ENCODE measurements around the gene TMEM139. TPM values are rescaled to one million over a fixed set of nuclear protein-coding genes. Genes with fewer than 3 reads are reported as not detected.

TMEM139 gene
- total RNA-seq, 4 donors from 2014 or later, result 7.8 to 12.8 (median 11.6) TPM

DNA sequence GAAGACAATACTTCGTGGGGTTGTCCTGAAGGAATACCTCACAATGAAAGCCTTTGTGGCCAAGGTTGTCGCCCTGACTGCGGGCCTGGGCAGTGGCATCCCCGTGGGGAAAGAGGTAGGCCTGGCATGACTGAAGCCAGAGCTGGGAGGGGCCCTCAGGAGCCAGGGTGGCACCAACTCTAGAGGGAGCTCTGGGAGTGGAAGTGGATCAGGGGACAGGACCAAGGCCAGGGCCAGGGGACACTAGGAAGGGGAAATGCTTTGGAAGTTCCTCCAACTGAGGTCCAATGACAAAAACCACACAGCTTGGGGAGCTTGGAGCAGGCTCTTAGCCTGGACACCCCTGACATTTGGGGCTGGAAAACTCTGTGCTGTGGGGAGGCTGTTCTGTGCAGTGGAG, 37.0 kb downstream of the TMEM139 start:
- intact Hi-C loops (cut with DNase I; ENCODE audit: low total_unique reads), result no loop called here
- TF ChIP-seq, protein P1, sequence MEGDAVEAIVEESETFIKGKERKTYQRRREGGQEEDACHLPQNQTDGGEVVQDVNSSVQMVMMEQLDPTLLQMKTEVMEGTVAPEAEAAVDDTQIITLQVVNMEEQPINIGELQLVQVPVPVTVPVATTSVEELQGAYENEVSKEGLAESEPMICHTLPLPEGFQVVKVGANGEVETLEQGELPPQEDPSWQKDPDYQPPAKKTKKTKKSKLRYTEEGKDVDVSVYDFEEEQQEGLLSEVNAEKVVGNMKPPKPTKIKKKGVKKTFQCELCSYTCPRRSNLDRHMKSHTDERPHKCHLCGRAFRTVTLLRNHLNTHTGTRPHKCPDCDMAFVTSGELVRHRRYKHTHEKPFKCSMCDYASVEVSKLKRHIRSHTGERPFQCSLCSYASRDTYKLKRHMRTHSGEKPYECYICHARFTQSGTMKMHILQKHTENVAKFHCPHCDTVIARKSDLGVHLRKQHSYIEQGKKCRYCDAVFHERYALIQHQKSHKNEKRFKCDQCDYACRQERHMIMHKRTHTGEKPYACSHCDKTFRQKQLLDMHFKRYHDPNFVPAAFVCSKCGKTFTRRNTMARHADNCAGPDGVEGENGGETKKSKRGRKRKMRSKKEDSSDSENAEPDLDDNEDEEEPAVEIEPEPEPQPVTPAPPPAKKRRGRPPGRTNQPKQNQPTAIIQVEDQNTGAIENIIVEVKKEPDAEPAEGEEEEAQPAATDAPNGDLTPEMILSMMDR (IDR thresholded peaks at IDR 0.05), result no peak
- no peak for TF ChIP-seq POLR2A (IDR thresholded peaks at IDR 0.05)
- H3K4me3 ChIP-seq (ENCODE audit: low read depth, poor library complexity, severe bottlenecking), result no peak overlapping the region
- DNase-seq (ENCODE audit: low spot score in 2 of 2), result no peak
- 70 to 90% methylated on average over 4 of the region's 4 CpGs for WGBS, 2 donors

DNA sequence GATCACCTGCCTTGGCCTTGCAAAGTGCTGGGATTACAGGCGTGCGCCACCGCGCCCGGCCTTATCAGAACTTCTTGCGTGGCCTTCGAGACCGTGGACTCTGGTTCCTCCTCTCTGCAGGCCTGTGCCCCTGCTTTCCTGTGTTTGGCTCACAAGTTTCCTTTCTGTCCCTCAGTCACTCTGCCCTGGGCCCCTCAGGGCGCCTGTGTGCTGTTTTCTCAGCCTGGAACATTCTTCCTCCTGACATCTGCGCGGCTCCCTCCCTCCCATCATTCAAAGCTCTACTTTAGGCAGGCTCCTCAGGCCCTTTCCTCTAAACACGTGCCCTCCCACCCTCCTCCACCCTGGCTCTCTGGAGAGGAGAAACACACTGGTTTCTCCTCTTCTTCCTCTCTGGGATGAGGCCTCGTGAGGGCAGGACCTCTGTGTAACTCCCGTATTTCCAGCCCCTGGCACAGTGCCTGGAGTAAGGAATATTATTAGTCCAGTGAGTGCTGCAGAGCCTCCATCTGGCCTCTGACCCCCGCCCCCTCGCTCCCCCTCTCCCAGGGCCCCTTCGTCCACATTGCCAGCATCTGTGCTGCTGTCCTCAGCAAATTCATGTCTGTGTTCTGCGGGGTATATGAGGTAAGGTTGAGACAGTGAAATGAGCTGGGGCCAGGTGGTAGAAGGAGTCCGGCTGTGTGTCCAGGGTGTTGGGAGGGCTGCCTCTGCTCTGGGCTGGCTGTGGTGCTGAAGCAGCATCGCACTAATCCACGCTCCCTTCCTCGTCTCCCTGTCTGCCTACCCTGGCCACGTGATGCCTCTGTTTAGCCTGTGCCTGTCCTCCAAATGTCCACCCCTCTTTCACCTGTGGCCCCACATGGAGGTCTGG, 38.2 kb downstream of the TMEM139 start:
- WGBS, 2 donors, result 80 to 81% methylated on average over 23 of the region's 23 CpGs
- H3K4me3 ChIP-seq (ENCODE audit: low read depth, poor library complexity, severe bottlenecking), result no peak overlapping the region
- intact Hi-C loops (cut with DNase I; ENCODE audit: low total_unique reads), result no loop called here
- DNase-seq (ENCODE audit: low spot score in 2 of 2), result no peak
- no peak for TF ChIP-seq POLR2A (IDR thresholded peaks at IDR 0.05)
- TF ChIP-seq, protein P1 (IDR thresholded peaks at IDR 0.05), result no peak

DNA sequence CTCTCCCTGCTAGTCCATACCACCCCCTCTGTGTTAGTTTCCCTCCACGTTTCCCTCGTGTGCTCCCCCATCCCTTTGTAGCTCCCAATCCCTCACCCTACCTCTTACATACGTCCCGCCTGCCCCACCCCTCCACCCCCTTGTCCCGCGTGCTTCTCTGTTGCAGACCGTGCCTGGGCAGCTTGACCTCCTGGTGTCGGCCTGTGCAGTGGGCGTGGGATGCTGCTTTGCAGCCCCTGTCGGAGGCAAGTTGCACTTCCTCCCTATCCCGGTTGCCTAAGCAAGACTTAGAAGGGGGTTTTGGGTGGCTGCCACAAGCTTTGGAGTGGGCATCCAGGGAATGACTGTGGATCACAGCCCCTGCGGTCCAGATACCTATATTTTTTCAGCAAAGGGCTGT, 38.9 kb downstream of the TMEM139 start:
- intact Hi-C loops (cut with DNase I; ENCODE audit: low total_unique reads), result no loop called here
- no peak for DNase-seq (ENCODE audit: low spot score in 2 of 2)
- TF ChIP-seq POLR2A (IDR thresholded peaks at IDR 0.05), result no peak
- TF ChIP-seq, protein P1 (IDR thresholded peaks at IDR 0.05), result no peak
- no peak overlapping the region for H3K4me3 ChIP-seq (ENCODE audit: low read depth, poor library complexity, severe bottlenecking)
- WGBS, 2 donors, result 70 to 78% methylated on average over 12 of the region's 12 CpGs

DNA sequence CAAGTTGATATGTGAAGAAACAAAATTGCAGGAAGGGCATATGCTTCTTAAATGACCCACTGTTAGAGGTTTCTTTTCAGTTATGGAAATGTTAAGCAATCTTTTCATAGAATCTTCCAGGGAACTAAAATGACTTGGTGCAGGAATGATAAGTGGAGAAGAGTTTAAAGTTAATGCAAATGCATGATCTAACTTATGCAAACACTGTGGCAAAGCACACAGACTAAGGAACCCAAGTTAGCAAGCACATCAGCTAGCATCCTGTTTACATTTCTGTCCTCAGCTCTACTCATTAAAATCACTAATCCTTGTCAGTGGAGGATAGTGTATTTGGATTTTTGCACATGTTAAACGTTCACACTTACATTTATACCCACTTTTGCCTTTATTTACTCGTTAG, 40.5 kb downstream of the TMEM139 start:
- intact Hi-C loops (cut with DNase I; ENCODE audit: low total_unique reads), result no loop called here
- no peak overlapping the region for H3K4me3 ChIP-seq (ENCODE audit: low read depth, poor library complexity, severe bottlenecking)
- WGBS, 2 donors, result 74 to 77% methylated on average over 2 of the region's 2 CpGs
- TF ChIP-seq POLR2A (IDR thresholded peaks at IDR 0.05), result no peak
- TF ChIP-seq, protein P1 (IDR thresholded peaks at IDR 0.05), result no peak
- no peak for DNase-seq (ENCODE audit: low spot score in 2 of 2)

DNA sequence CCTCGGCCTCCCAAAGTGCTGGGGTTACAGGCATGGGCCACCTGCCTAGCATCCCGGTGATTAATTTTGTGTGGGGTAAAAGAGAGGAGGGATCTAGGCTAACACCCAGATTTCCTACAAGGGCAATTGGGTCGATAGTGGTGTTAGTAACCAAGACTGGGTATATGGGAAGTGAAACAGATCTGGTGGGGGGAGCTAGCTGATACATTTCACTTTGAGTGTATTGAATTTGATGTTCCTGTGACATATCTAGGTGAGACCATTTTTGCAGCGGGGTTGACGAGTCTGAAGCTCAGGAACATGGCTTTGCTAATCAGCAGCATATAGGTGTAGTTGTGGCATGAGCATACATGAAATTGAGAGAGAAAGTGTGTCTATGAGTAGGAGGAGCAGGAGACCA, 43.1 kb downstream of the TMEM139 start:
- 93 to 99% methylated on average over 5 of the region's 5 CpGs for WGBS, 2 donors
- no peak for DNase-seq (ENCODE audit: low spot score in 2 of 2)
- H3K4me3 ChIP-seq (ENCODE audit: low read depth, poor library complexity, severe bottlenecking), result no peak overlapping the region
- intact Hi-C loops (cut with DNase I; ENCODE audit: low total_unique reads), result no loop called here
- no peak for TF ChIP-seq POLR2A (IDR thresholded peaks at IDR 0.05)
- TF ChIP-seq, protein P1 (IDR thresholded peaks at IDR 0.05), result no peak

Data from lower leg skin (tissue), 4 donors.